ENCODE measurements around the gene PRPF4. TPM values are rescaled to one million over a fixed set of nuclear protein-coding genes. Genes with fewer than 3 reads are reported as not detected.

PRPF4 gene
- total RNA-seq, 1 experiment from 2014 or later, result 32.4 TPM

DNA sequence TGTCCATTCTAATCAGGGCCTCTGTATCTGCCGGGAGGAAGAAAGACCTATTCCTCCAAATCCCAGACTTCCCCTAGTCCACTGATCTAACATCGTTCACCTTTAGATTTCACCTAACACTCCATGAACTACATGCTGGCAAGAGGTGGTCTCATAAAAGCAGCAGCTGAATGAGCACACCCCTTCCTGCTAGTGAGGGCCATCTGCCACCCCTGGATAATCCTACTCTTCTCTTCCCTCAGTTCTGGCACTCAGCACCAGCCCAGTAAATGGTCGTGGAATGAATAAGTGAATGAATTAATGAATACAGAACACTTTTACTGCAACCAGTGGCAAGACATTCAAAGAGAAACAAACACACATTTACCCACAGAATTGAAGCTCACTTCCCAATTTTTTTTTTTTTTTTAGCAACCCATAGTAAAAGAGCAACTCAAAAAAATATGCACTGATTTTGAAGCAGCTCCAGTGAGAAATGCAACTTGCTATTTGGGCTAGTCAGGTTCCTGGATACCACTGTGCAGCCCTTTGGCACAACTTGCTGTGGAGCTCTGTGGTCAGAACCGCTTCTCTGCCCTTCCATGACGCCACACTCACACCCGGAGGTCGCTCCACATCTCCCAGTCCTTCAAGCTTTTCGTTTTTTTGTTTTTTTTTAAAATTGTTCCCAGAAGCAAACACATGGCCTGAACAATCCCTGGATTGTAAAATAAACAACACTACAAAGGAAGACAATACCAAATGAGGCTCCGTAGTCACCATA is 21.5 kb downstream of the PRPF4 start:
- CTCF ChIA-PET, result interaction anchor here (0.8 to 1.8 kb wide), 4 partner anchors 13 to 104 kb away, joined by 3 to 7 read pairs (median 3); partner anchors contain the start of genes ALAD, CDC26 and PRPF4
- no peak for TF ChIP-seq TCF7 (CRISPR knock-in tag; IDR thresholded peaks at IDR 0.05; ENCODE audit: low read depth)

DNA sequence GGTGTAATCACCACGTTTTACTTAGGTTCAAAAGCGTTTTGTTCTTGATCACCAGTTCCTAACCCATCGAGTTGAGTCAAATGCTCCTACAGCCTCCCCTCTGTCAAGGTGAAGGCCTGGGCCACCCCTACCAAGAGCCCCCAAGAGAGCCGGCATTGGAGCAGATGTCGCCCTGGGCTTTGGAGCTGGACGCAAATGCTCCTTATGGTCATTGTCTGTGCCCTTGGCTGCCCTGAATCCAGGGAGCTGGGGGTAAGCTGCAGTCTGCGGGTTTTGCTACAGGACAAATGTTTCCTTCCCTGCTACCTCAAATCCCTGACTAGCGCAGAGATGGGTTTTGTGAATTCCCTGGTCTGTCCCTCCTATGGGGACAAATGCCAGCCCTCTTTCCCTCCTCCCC is 22.9 kb downstream of the PRPF4 start:
- ATAC-seq, result no peak
- H3K9me3 Mint-ChIP-seq, result no peaks in the 10 kb centered on the region
- no peak for TF ChIP-seq EMX1 (CRISPR knock-in tag; IDR thresholded peaks at IDR 0.05)
- TF ChIP-seq, protein P1, sequence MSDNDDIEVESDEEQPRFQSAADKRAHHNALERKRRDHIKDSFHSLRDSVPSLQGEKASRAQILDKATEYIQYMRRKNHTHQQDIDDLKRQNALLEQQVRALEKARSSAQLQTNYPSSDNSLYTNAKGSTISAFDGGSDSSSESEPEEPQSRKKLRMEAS (CRISPR knock-in tag; IDR thresholded peaks at IDR 0.05), result no peak
- TF ChIP-seq, protein P2, sequence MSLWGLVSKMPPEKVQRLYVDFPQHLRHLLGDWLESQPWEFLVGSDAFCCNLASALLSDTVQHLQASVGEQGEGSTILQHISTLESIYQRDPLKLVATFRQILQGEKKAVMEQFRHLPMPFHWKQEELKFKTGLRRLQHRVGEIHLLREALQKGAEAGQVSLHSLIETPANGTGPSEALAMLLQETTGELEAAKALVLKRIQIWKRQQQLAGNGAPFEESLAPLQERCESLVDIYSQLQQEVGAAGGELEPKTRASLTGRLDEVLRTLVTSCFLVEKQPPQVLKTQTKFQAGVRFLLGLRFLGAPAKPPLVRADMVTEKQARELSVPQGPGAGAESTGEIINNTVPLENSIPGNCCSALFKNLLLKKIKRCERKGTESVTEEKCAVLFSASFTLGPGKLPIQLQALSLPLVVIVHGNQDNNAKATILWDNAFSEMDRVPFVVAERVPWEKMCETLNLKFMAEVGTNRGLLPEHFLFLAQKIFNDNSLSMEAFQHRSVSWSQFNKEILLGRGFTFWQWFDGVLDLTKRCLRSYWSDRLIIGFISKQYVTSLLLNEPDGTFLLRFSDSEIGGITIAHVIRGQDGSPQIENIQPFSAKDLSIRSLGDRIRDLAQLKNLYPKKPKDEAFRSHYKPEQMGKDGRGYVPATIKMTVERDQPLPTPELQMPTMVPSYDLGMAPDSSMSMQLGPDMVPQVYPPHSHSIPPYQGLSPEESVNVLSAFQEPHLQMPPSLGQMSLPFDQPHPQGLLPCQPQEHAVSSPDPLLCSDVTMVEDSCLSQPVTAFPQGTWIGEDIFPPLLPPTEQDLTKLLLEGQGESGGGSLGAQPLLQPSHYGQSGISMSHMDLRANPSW (CRISPR knock-in tag; conservative IDR thresholded peaks at IDR 0.05; ENCODE audit: low read depth), result no peak
- TF ChIP-seq, protein P3, sequence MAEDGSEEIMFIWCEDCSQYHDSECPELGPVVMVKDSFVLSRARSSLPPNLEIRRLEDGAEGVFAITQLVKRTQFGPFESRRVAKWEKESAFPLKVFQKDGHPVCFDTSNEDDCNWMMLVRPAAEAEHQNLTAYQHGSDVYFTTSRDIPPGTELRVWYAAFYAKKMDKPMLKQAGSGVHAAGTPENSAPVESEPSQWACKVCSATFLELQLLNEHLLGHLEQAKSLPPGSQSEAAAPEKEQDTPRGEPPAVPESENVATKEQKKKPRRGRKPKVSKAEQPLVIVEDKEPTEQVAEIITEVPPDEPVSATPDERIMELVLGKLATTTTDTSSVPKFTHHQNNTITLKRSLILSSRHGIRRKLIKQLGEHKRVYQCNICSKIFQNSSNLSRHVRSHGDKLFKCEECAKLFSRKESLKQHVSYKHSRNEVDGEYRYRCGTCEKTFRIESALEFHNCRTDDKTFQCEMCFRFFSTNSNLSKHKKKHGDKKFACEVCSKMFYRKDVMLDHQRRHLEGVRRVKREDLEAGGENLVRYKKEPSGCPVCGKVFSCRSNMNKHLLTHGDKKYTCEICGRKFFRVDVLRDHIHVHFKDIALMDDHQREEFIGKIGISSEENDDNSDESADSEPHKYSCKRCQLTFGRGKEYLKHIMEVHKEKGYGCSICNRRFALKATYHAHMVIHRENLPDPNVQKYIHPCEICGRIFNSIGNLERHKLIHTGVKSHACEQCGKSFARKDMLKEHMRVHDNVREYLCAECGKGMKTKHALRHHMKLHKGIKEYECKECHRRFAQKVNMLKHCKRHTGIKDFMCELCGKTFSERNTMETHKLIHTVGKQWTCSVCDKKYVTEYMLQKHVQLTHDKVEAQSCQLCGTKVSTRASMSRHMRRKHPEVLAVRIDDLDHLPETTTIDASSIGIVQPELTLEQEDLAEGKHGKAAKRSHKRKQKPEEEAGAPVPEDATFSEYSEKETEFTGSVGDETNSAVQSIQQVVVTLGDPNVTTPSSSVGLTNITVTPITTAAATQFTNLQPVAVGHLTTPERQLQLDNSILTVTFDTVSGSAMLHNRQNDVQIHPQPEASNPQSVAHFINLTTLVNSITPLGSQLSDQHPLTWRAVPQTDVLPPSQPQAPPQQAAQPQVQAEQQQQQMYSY (CRISPR knock-in tag; IDR thresholded peaks at IDR 0.05), result no peak
- TF ChIP-seq ZNF263 (CRISPR knock-in tag; IDR thresholded peaks at IDR 0.05; ENCODE audit: low read depth), result no peak
- no peak for TF ChIP-seq NR3C1 (CRISPR knock-in tag; conservative IDR thresholded peaks at IDR 0.05; ENCODE audit: low read depth)
- TF ChIP-seq SMAD4 (CRISPR knock-in tag; IDR thresholded peaks at IDR 0.05), result no peak
- TF ChIP-seq, protein P4, sequence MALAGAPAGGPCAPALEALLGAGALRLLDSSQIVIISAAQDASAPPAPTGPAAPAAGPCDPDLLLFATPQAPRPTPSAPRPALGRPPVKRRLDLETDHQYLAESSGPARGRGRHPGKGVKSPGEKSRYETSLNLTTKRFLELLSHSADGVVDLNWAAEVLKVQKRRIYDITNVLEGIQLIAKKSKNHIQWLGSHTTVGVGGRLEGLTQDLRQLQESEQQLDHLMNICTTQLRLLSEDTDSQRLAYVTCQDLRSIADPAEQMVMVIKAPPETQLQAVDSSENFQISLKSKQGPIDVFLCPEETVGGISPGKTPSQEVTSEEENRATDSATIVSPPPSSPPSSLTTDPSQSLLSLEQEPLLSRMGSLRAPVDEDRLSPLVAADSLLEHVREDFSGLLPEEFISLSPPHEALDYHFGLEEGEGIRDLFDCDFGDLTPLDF (CRISPR knock-in tag; IDR thresholded peaks at IDR 0.05), result no peak
- H3K4me1 Mint-ChIP-seq, result peaks cover 5% of the 10 kb centered on the region; the same call in 1 of the 2 replicates
- CTCF ChIA-PET, result no interaction called here
- no peak overlapping the region for H3K27ac Mint-ChIP-seq
- POLR2A ChIA-PET, result interaction anchor here (0.6 kb wide), 1 partner anchor 133 kb away, joined by 4 read pairs; no protein-coding TSS in a partner anchor
- H3K4me3 Mint-ChIP-seq, result no peak overlapping the region
- H3K27me3 Mint-ChIP-seq (ENCODE audit: low read depth), result no peaks in the 10 kb centered on the region
- DNase-seq (ENCODE audit: low spot score), result no peak
- H3K36me3 Mint-ChIP-seq, result 0 out of 2 replicates have a peak, but pooled peaks cover 2% of the 10 kb centered on the region

More for the DNA sequence above, 21.5 kb downstream of the PRPF4 start:
- peaks cover 13% of the 10 kb centered on the region for H3K36me3 Mint-ChIP-seq
- ATAC-seq (no peak), DNase-seq (ENCODE audit: low spot score) (no peak)
- POLR2A ChIA-PET, result interaction anchor here (0.7 kb wide), 1 partner anchor 326 kb away, joined by 6 read pairs; no protein-coding TSS in a partner anchor
- H3K4me3 Mint-ChIP-seq, result no peak overlapping the region
- H3K4me1 Mint-ChIP-seq, result peaks cover 5% of the 10 kb centered on the region; the same call in 1 of the 2 replicates
- no peak overlapping the region for H3K27ac Mint-ChIP-seq
- no peaks in the 10 kb centered on the region for H3K9me3 Mint-ChIP-seq
- H3K27me3 Mint-ChIP-seq (ENCODE audit: low read depth), result no peaks in the 10 kb centered on the region

DNA sequence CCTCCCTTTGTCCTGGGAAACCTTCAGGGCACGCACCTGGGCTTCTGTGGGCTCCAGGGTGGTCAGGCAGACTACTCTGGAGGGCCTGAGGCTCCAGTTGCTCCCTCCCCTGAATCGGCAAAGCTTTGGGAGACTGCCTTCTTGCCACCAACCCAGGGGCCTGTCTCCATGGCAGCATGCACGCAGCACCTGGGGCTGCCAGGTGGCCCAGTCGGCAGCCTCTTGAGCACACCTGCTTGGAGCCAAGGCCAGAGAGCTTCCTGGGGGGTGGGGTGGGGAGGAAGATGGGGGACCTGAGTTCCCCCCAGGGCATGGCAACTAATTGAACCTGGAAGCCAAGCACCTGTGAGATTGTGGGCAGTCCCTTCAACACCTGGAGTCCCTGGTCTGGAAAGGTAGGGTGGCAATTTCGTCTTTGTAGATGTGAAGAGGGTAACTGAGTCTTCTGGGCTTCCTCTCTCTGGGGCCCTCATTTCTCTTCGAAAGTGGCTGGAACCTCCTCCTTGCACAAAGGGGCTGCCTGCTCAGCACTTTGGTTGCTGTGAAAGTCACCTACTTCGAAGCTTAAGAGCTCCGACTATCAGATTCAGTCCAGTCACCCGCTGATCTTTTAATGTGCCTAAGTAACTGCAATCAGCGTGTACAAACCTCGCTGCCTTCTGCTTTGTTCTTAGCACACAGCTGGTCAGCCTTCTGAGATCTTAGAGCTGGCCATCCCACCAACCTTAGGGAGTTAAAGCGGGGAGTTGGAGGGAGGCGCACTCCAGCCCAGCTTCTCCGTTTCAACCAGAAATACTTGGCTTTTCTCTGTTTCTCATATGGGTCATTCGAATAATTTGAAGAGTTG is 23.7 kb downstream of the PRPF4 start:
- Mint-ChIP-seq H3K36me3 (no peaks in the 10 kb centered on the region), H3K9me3 (no peaks in the 10 kb centered on the region), H3K27ac (no peak overlapping the region), H3K27me3 (ENCODE audit: low read depth) (no peaks in the 10 kb centered on the region), H3K4me1 (peaks cover 5% of the 10 kb centered on the region; the same call in 1 of the 2 replicates), H3K4me3 (no peak overlapping the region)
- ATAC-seq (peak; percentile 51), DNase-seq (ENCODE audit: low spot score) (peak; percentile 20)
- ChIA-PET POLR2A (interaction anchor here (0.6 kb wide), 1 partner anchor 132 kb away, joined by 4 read pairs; no protein-coding TSS in a partner anchor), CTCF (no interaction called here)
- TF ChIP-seq, protein P5, sequence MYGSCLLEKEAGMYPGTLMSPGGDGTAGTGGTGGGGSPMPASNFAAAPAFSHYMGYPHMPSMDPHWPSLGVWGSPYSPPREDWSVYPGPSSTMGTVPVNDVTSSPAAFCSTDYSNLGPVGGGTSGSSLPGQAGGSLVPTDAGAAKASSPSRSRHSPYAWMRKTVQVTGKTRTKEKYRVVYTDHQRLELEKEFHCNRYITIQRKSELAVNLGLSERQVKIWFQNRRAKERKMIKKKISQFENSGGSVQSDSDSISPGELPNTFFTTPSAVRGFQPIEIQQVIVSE (CRISPR knock-in tag; IDR thresholded peaks at IDR 0.05; ENCODE audit: borderline replicate concordance), result no peak
- TF ChIP-seq, protein P6, sequence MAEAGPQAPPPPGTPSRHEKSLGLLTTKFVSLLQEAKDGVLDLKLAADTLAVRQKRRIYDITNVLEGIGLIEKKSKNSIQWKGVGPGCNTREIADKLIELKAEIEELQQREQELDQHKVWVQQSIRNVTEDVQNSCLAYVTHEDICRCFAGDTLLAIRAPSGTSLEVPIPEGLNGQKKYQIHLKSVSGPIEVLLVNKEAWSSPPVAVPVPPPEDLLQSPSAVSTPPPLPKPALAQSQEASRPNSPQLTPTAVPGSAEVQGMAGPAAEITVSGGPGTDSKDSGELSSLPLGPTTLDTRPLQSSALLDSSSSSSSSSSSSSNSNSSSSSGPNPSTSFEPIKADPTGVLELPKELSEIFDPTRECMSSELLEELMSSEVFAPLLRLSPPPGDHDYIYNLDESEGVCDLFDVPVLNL (CRISPR knock-in tag; IDR thresholded peaks at IDR 0.05; ENCODE audit: borderline replicate concordance, low read depth), result no peak
- TF ChIP-seq, protein P7, sequence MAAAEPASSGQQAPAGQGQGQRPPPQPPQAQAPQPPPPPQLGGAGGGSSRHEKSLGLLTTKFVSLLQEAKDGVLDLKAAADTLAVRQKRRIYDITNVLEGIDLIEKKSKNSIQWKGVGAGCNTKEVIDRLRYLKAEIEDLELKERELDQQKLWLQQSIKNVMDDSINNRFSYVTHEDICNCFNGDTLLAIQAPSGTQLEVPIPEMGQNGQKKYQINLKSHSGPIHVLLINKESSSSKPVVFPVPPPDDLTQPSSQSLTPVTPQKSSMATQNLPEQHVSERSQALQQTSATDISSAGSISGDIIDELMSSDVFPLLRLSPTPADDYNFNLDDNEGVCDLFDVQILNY (CRISPR knock-in tag; IDR thresholded peaks at IDR 0.05), result no peak
- TF ChIP-seq, protein P1 (CRISPR knock-in tag; IDR thresholded peaks at IDR 0.05), result no peak
- TF ChIP-seq CREM (CRISPR knock-in tag; IDR thresholded peaks at IDR 0.05) (no peak), GRHL2 (CRISPR knock-in tag; IDR thresholded peaks at IDR 0.05; ENCODE audit: insufficient replicate concordance, severe bottlenecking) (no peak)

All from WTC11 (cell line).